Activated T-helper 9 cell treated with anti-CD3 and anti-CD28 coated beads, Interleukin-2, amount 50 U/mL, for 16 hours (primary cell): ENCODE results near the gene GRK4.
"Not testable (repeated sequence)": the region's sequence is repeated elsewhere in the genome, so short reads cannot be mapped to it uniquely, and the experiment has no call there.

ENCODE experiments used
- DNase-seq: peaks from one replicate; pipeline ENCODE4 v3.0.0-alpha.2; 2020; ENCODE audit warnings: low read depth

The GRK4 gene

GRCh38 chr4:3040452-3041191, 77.3 kb downstream of the GRK4 start:
- no peak for DNase-seq

DNA sequence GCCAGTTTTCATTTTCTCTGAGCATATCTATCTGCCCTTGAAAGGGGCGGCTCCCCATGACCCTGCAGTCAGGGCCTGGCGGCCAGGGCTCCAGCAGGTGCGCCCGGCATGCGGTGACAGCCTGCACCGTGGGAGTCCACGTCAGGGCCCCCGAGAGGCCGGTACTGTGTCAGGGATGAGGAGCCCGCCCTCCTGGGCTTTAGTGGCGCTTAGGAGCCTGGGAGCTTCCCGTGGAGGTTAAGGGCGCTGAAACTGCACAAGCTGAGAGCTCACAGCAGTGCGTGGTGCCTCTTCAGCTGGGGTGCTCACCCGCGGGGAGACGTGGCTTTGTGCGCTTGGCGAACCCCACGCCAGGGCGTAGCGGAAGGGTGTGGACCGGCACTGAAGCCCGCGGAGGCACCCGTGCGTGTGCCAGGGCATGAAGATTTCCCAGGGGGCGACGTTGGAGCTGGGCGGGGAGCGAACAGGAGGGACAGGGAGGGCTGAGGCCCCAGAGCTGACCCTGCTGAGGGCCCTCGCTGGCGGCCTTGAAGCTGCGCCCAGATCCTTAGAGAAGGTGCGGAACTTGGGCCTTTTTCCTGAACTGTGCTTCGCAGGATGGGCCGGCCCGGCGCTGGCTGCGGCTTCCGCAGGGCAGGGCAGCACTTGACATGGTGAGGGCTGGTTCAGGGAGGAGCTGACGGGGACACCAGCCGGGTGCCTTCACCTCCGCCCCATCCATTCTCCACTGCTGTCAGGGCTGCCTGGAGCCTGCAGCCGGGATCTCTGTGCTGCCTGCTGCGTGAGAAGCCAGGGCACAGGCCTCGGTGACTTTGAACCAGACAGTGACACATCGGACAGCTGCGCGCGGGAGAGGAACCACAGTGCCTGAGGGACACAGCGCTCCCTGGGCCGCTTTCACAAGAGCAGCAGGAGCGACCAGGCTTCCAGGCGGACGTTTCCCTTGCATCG, 78.1 kb downstream of the GRK4 start:
- DNase-seq: peak; percentile 14

GRCh38 chr4:3042226-3042625, 78.9 kb downstream of the GRK4 start:
- no peak for DNase-seq

DNA sequence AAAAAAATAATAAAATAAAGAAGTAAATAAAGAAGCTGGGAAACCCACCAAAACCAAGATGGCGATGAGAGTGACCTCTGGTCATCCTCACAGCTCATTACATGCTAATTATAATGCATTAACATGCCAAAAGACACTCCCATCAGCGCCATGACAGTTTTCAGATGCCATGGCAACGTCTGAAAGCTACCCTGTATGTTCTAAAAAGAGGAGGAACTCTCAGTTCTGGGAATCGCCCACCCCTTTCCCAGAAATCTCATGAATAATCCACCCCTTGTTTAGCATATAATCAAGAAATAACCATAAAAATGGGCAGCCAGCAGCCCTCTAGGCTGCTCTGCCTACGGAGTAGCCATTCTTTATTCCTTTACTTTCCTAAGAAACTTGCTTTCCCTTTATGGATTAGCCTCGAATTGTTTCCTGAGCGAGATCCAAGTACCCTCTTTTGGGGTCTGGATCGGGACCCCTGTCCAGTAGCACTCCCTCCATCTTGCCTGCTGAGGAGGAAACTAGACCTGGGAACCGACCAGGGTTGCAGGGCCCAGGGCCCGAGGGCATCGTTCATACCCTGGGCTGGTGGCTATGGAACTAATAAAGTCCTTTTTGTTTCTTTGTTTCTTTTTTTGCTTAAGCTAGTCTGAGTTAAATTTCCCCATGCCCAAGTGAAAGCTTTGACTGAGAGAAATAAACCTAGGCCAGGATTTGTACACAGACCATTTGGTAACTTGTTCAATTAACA, 80.1 kb downstream of the GRK4 start:
- no peak for DNase-seq

- peak; percentile 48 for DNase-seq
These were observed 81.8 kb downstream of the GRK4 start for GRCh38 chr4:3044870-3045819.

DNA sequence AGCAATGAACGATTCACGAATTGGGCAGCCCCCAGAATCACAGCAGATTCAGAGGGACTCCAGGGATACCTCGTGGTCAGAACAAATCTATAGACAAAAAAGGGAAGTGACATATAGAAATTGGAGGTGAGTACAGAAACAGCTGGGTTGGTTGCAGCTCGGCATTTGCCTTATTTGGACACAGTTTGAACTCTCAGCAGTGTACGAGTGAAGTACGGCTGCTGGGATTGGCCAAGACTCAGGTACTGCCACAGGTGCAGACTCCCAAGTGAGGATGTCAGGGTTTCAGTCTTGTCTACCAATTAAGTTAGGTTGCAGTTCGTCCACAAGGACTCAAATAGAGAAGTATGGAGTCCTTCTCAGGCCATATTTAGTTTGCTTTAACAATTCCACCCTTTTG, 82.8 kb downstream of the GRK4 start:
- no peak for DNase-seq

DNA sequence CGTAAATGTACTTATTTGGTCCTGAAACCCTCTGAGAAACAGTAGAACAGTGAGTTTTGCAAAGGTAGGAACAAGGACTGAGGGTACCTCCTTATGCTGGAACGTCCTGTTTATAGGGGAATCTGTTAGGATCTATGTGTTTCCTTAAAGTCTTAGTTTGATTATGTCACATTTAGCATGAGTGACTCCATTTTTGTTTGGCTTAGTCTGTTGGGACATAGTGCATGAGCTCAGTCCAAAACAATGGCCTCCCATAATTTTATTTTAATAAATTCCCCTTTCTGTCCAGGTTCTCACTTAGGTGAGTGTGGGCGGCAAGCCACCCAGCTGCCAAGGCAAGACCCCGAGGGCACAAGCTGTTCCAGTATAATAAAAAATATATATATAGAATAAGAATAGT, 83.3 kb downstream of the GRK4 start:
- no peak for DNase-seq

DNA sequence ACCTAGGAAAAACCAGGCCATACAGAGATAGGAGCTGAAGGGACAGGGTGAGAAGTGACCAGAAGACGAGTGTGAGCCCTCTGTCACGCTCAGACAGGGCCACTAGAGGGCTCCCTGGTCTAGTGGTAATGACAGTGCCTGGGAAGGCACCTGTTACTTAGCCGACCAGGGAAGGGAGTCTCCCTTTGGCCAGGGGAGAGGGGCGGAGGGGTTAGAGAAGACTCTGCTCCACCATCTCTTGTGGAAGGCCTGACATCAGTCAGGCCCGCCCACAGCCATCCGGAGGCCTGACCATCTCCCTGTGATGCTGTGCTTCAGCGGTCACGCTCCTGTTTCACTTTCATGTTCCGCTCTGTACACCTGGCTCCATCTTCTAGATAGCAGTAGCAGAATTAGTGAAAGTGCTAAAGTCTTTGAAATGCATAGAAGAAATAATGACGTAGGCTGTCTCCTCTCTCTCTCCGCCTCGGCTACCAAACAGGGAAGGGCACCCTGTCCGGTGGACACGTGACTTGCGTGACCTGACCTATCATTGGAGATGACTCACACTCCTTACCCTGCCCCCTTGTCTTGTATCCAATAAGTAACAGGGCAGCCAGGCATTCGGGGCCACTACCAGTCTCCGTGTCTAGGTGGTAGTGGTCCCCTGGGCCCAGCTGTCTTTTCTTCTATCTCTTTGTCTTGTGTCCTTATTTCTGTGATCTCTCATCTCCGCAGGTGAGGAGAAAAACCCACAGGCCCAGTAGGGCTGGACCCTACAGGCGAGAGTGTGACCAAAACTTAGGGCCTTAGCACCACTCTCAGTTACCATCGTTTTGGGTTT, 84.3 kb downstream of the GRK4 start:
- peak; percentile 53 for DNase-seq

DNA sequence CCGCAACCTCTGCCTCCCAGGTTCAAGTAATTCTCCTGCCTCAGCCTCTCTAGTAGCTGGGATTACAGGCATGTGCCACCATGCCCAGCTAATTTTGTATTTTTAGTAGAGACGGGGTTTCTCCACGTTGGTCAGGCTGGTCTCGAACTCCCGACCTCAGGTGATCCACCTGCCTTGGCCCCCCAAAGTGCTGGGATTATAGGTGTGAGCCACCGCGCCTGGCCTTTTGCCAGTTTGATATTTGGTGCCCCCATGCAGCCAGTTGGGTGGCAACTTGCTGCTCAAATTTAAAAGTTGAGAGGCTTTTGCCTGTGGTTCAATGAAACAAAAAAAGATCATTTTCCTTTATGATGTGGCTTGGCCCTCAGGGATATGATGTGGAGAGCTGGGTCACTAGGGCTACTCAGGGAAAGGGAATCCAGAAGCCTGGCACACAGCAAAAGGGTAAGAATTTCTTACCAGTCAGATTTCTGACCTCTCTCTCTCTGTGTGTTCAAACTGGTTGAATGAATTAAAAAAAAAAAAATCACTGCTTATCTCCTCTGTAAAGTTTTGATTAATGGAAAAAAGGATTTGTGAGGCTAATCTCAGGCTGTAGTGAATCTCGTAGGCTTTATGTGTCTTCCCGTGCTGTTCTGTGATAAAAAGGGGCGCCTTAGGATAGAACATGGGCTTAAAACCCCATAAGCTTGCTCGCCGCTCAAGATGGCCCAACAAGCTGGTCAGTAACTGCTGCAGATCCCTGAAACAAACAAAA, 87.9 kb downstream of the GRK4 start:
- DNase-seq: not testable (repeated sequence)

DNA sequence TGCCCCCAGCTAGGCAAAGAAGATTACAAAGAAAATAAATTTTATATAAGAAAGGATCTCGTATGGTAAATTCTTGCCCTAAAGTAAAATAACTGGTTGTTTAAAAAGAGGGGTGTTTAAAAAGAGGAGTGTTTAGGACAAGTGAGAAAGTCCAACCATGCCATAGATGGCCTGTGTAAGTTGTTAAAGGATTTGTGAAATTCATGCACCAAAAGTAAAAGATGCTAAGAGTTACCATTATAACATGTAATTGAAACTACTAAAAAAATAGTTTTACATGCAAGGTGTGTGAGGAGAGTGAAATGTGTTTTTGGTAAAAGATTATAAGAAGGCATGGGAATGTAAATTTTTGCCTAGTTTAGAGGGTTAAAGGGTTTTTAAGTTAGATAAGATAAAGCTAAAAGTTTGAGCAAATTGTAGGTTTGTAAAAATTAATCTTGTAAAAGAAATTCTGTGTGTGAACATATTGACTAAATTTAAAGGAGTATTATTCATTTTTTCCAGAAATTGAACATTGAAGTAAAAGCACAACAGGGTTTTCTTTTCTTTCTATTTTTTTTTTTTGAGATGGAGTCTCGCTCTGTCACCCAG, 90.9 kb downstream of the GRK4 start:
- no peak for DNase-seq

- no peak for DNase-seq
These were observed 96.6 kb downstream of the GRK4 start for GRCh38 chr4:3059943-3060342.

GRCh38 chr4:3060946-3061345, 97.6 kb downstream of the GRK4 start:
- DNase-seq: no peak

DNA sequence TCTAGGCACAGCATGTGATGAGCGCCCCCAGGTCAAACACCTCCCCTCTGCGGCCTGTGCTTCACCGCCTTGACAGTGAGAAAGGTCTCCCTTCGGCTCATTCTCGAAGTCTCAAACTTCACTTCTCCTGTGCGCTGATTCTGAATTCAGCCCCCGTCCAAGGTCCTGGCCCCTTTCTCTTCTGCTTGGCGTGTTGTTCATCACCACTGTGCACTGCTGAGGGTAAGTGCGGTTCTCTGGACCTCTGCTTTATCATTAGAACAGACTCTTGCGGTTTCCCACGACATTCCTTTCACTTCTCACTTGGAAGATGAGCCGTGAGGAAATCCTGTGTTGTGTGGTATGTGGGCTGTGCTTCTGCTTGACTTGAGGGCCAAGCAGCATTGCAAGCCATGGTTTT, 99.1 kb downstream of the GRK4 start:
- no peak for DNase-seq

DNA sequence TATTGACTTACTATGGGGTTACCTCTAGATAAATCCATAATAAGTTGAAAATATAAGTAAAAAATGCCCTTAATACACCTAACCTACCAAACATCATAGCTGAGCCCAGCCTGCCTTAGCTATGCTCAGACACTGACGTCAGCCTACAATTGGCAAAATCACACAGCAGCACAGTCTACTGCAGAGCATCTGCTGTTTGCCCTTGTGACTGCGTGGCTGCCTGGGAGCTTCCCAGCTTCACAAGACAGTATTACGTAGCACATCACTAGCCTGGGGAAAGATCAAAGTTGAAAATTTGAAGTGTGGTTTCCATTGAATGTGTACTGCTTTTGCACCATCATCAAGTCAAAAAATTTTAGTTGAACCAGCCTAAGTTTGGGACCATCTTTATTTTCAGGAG, 102.2 kb downstream of the GRK4 start:
- DNase-seq: no peak

- DNase-seq: no peak
These were observed 103.5 kb downstream of the GRK4 start for GRCh38 chr4:3066836-3067400.

GRCh38 chr4:3067473-3068001, 104.2 kb downstream of the GRK4 start:
- DNase-seq: no peak

DNA sequence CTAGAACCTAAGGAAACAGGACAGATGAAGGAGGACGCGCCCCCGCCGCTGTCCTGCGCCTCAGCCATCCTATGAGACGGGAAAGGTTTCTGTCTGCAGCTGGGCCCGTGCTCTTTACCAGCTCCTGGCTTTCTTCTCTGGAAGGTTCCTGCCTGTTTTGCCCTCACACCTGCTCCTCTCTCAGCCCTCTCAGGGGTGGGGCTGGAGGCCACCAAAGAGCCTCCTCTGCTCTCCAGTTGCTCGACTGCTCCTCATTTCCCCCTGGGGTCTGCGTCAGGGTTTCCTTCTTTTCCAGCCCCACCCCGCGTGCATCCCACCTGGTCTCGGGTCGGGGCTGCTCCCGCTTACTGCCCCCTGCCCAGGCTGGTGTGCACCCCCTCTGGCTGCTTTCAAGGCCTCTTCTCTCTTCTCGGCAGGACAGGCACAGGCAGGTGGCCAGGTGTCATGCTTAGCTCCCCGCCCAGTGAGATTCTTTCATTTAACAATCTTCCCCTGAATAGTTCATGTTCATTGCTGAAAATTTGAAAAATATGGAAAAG, 106.4 kb downstream of the GRK4 start:
- DNase-seq: no peak

DNA sequence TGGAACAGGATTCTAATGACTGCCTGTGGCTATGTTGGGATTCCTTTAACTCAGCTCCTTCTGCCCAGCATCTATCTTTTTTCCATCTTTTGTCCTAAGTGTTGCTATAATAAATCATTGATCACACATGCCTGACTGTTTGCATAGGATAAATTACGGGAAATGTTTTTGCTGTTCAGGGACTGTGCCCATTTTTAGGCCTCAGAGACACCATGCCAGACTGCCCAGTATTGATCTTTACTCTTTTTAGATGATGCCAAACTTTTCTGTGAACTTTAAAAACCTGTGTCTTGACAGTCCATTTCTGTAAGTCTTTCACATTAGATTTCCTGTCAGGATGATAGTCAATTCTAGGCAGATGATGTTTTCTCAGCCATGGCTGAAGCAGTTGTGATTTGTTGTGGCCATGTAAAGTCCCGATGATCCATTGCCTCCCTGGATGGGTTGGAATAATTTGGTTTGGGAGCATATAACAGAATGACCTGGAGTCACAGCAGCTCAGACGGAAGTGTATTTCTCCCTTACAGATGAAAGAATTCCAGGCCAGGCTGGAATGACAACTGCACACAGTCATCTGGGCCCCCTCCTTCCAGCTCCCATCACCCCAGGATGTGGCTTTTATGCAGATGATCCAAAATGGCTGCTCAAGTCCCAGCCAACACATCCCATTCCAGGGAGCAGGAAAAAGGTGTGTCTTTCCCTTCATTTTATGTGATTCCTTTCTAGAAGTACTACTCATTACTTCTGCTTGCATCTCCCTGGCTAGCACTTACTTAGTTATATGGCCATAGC, 107.5 kb downstream of the GRK4 start:
- DNase-seq: no peak
